Karpas-422 (cell line): Measurements from ENCODE around the gene CHST15. TPM values are rescaled to one million over a fixed set of nuclear protein-coding genes. Genes with fewer than 3 reads are reported as not detected.

Experiments used
- DNase-seq: peaks from one replicate; pipeline ENCODE4 v3.0.0-alpha.2; 2015
- H2AFZ ChIP-seq: fragments of 200-600 bp; sonication (generic); 2 replicates; pipeline ENCODE4 v1.6.1; 2014; ENCODE audit warnings: antibody characterized with exemption, low read length, mixed read lengths
- H3K27ac ChIP-seq: fragments of 200-600 bp; sonication (generic); 2 replicates; pipeline ENCODE4 v1.5.1; 2014; ENCODE audit warnings: mild to moderate bottlenecking, low read length, moderate library complexity
- H3K27me3 ChIP-seq: fragments of 200-600 bp; sonication (generic); 2 replicates; pipeline ENCODE4 v1.6.1; 2014; ENCODE audit warnings: low read length, mixed read lengths
- H3K36me3 ChIP-seq: fragments of 200-600 bp; sonication (generic); 2 replicates; pipeline ENCODE4 v1.6.1; 2014; ENCODE audit warnings: low read length, mixed read lengths; ENCODE audit not compliant: insufficient read depth
- H3K4me1 ChIP-seq: fragments of 200-600 bp; sonication (generic); 2 replicates; pipeline ENCODE4 v1.6.1; 2014; ENCODE audit warnings: mild to moderate bottlenecking, low read length, mixed read lengths
- H3K4me2 ChIP-seq: fragments of 200-600 bp; sonication (generic); 2 replicates; pipeline ENCODE4 v1.6.1; 2014; ENCODE audit warnings: low read length, low read depth, mild to moderate bottlenecking; ENCODE audit not compliant: poor library complexity, severe bottlenecking
- H3K4me3 ChIP-seq: fragments of 200-600 bp; sonication (generic); 2 replicates; pipeline ENCODE4 v1.5.1; 2014; ENCODE audit warnings: mild to moderate bottlenecking, antibody characterized with exemption, low read length, mixed read lengths
- H3K79me2 ChIP-seq: fragments of 200-600 bp; sonication (generic); 2 replicates; pipeline ENCODE4 v1.6.1; 2014; ENCODE audit warnings: mild to moderate bottlenecking, low read length, mixed read lengths
- H3K9ac ChIP-seq: fragments of 200-600 bp; sonication (generic); 2 replicates; pipeline ENCODE4 v1.6.0; 2014; ENCODE audit warnings: low read length
- H3K9me2 ChIP-seq: fragments of 200-600 bp; sonication (generic), shearing (Covaris generic); replicated peaks from 2 replicates; pipeline ENCODE4 v1.6.0; 2014; ENCODE audit warnings: mild to moderate bottlenecking, low read length, moderate library complexity; ENCODE audit not compliant: insufficient read depth
- H3K9me3 ChIP-seq: fragments of 300-700, 200-600 bp; sonication (generic); 2 replicates; pipeline ENCODE4 v1.6.1; 2014; ENCODE audit warnings: low read length, mixed read lengths
- H4K20me1 ChIP-seq: fragments of 200-600 bp; sonication (generic); 2 replicates; pipeline ENCODE4 v1.6.1; 2014; ENCODE audit warnings: mild to moderate bottlenecking, antibody characterized with exemption, low read length, low read depth; ENCODE audit not compliant: insufficient read depth
- total RNA-seq: library from RNA; depleted of rRNA; stranded (reverse); fragments of >200 nt; shearing (Covaris generic); gene quantifications from 2 replicates; pipeline ENCODE4 v1.2.3, GENCODE V29; 2014; ENCODE audit warnings: low replicate concordance

The CHST15 gene
- total RNA-seq, 1 experiment from 2014 or later, result not detected

- no peaks in the 10 kb centered on the region for H3K79me2 ChIP-seq
- no peak overlapping the region for H2AFZ ChIP-seq
- H3K4me2 ChIP-seq, result no peak overlapping the region
- H3K9me3 ChIP-seq, result no peaks in the 10 kb centered on the region
- H3K36me3 ChIP-seq, result no peaks in the 10 kb centered on the region
- H3K4me1 ChIP-seq, result no peaks in the 10 kb centered on the region
- DNase-seq, result no peak
- H4K20me1 ChIP-seq, result no peaks in the 10 kb centered on the region
- H3K9ac ChIP-seq, result no peak overlapping the region
- H3K9me2 ChIP-seq, result no peaks in the 10 kb centered on the region
- no peak overlapping the region for H3K27ac ChIP-seq
- no peaks in the 10 kb centered on the region for H3K27me3 ChIP-seq
- no peak overlapping the region for H3K4me3 ChIP-seq
Observed at GRCh38 chr10:124008681-124009080, 84.7 kb downstream of the CHST15 start.

- Histone ChIP-seq H3K9me3 (no peaks in the 10 kb centered on the region), H3K4me1 (no peaks in the 10 kb centered on the region), H3K27me3 (no peaks in the 10 kb centered on the region), H3K4me3 (no peak overlapping the region), H2AFZ (no peak overlapping the region), H3K4me2 (no peak overlapping the region), H3K9ac (no peak overlapping the region), H3K27ac (no peak overlapping the region), H4K20me1 (no peaks in the 10 kb centered on the region), H3K79me2 (no peaks in the 10 kb centered on the region), H3K36me3 (no peaks in the 10 kb centered on the region), H3K9me2 (no peaks in the 10 kb centered on the region)
- DNase-seq, result no peak
Observed at GRCh38 chr10:124008187-124008586, 85.2 kb downstream of the CHST15 start.

GRCh38 chr10:124007773-124008145, 85.6 kb downstream of the CHST15 start:
- Histone ChIP-seq H3K4me1 (no peaks in the 10 kb centered on the region), H3K9me2 (no peaks in the 10 kb centered on the region), H3K9me3 (no peaks in the 10 kb centered on the region), H3K9ac (no peak overlapping the region), H3K4me3 (no peak overlapping the region), H3K79me2 (no peaks in the 10 kb centered on the region), H3K4me2 (no peak overlapping the region), H3K27ac (no peak overlapping the region), H4K20me1 (no peaks in the 10 kb centered on the region), H2AFZ (no peak overlapping the region), H3K36me3 (no peaks in the 10 kb centered on the region), H3K27me3 (no peaks in the 10 kb centered on the region)
- DNase-seq, result no peak

GRCh38 chr10:124007102-124007772, 86.2 kb downstream of the CHST15 start:
- H3K36me3 ChIP-seq, result no peaks in the 10 kb centered on the region
- H3K27ac ChIP-seq, result no peak overlapping the region
- DNase-seq, result no peak

GRCh38 chr10:124006526-124006925, 86.9 kb downstream of the CHST15 start:
- H3K27ac ChIP-seq, result no peak overlapping the region
- H3K9me3 ChIP-seq, result no peaks in the 10 kb centered on the region
- no peaks in the 10 kb centered on the region for H3K79me2 ChIP-seq
- H4K20me1 ChIP-seq, result no peaks in the 10 kb centered on the region
- no peaks in the 10 kb centered on the region for H3K27me3 ChIP-seq
- no peak overlapping the region for H3K9ac ChIP-seq
- no peak overlapping the region for H2AFZ ChIP-seq
- H3K4me2 ChIP-seq, result no peak overlapping the region
- no peaks in the 10 kb centered on the region for H3K4me1 ChIP-seq
- DNase-seq, result no peak
- H3K36me3 ChIP-seq, result no peaks in the 10 kb centered on the region
- no peak overlapping the region for H3K4me3 ChIP-seq
- H3K9me2 ChIP-seq, result no peaks in the 10 kb centered on the region

More at GRCh38 chr10:124007102-124007772, 86.2 kb downstream of the CHST15 start:
- Histone ChIP-seq H3K9me2 (no peaks in the 10 kb centered on the region), H4K20me1 (no peaks in the 10 kb centered on the region), H2AFZ (no peak overlapping the region), H3K79me2 (no peaks in the 10 kb centered on the region), H3K27me3 (no peaks in the 10 kb centered on the region), H3K9me3 (no peaks in the 10 kb centered on the region), H3K4me3 (no peak overlapping the region), H3K9ac (no peak overlapping the region), H3K4me1 (no peaks in the 10 kb centered on the region), H3K4me2 (no peak overlapping the region)

- H3K4me1 ChIP-seq, result no peaks in the 10 kb centered on the region
- no peaks in the 10 kb centered on the region for H4K20me1 ChIP-seq
- no peak for DNase-seq
- H2AFZ ChIP-seq, result no peak overlapping the region
- no peaks in the 10 kb centered on the region for H3K36me3 ChIP-seq
- no peaks in the 10 kb centered on the region for H3K79me2 ChIP-seq
- no peaks in the 10 kb centered on the region for H3K27me3 ChIP-seq
- no peak overlapping the region for H3K9ac ChIP-seq
- no peak overlapping the region for H3K4me2 ChIP-seq
- no peaks in the 10 kb centered on the region for H3K9me3 ChIP-seq
- no peaks in the 10 kb centered on the region for H3K9me2 ChIP-seq
- H3K27ac ChIP-seq, result no peak overlapping the region
- H3K4me3 ChIP-seq, result no peak overlapping the region
Observed at GRCh38 chr10:124005991-124006392, 87.4 kb downstream of the CHST15 start.

GRCh38 chr10:124005091-124005490, 88.3 kb downstream of the CHST15 start:
- no peaks in the 10 kb centered on the region for H4K20me1 ChIP-seq
- no peaks in the 10 kb centered on the region for H3K9me3 ChIP-seq
- H3K27me3 ChIP-seq, result no peaks in the 10 kb centered on the region
- no peaks in the 10 kb centered on the region for H3K79me2 ChIP-seq
- DNase-seq, result no peak
- H3K27ac ChIP-seq, result no peak overlapping the region
- no peak overlapping the region for H2AFZ ChIP-seq
- no peak overlapping the region for H3K4me2 ChIP-seq
- no peaks in the 10 kb centered on the region for H3K9me2 ChIP-seq
- H3K4me1 ChIP-seq, result no peaks in the 10 kb centered on the region
- no peaks in the 10 kb centered on the region for H3K36me3 ChIP-seq
- no peak overlapping the region for H3K9ac ChIP-seq
- H3K4me3 ChIP-seq, result no peak overlapping the region

GRCh38 chr10:124004663-124005004, 88.8 kb downstream of the CHST15 start:
- Histone ChIP-seq H3K9me2 (no peaks in the 10 kb centered on the region), H4K20me1 (no peaks in the 10 kb centered on the region), H3K27ac (no peak overlapping the region), H2AFZ (no peak overlapping the region), H3K79me2 (no peaks in the 10 kb centered on the region), H3K9me3 (no peaks in the 10 kb centered on the region), H3K4me2 (no peak overlapping the region), H3K4me3 (no peak overlapping the region), H3K36me3 (no peaks in the 10 kb centered on the region), H3K9ac (no peak overlapping the region), H3K27me3 (no peaks in the 10 kb centered on the region), H3K4me1 (no peaks in the 10 kb centered on the region)
- DNase-seq, result no peak
